ENCODE measurements around the gene SLC8A3. TPM values are rescaled to one million over a fixed set of nuclear protein-coding genes. Genes with fewer than 3 reads are reported as not detected.

The SLC8A3 gene
- total and polyA plus RNA-seq, 2 of the 13 experiments (the other 11 are each of a cell fraction or from before 2014, with no cell fraction given): 0.01 to 0.02 TPM

DNA sequence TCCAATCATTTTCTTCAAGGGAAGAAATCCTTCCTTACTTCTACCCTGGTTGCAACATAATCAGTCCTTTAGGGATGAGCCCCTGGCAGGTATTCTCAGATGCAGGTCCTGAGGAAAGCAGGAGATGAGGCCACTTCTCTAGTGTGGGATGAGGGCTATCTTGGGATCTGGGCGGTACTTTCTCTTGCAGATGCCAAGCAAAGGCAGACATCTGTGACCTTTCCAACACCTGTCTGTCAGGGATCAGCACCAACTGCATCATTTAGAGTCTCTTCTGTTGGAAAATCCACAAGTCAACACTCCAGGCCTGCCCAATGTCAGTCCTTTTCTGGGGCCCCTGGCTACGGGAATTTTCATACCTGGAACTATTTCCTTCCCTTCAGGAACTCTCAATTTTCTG lies 129.2 kb downstream of the SLC8A3 start (continued):
- TF ChIP-seq, protein P1, sequence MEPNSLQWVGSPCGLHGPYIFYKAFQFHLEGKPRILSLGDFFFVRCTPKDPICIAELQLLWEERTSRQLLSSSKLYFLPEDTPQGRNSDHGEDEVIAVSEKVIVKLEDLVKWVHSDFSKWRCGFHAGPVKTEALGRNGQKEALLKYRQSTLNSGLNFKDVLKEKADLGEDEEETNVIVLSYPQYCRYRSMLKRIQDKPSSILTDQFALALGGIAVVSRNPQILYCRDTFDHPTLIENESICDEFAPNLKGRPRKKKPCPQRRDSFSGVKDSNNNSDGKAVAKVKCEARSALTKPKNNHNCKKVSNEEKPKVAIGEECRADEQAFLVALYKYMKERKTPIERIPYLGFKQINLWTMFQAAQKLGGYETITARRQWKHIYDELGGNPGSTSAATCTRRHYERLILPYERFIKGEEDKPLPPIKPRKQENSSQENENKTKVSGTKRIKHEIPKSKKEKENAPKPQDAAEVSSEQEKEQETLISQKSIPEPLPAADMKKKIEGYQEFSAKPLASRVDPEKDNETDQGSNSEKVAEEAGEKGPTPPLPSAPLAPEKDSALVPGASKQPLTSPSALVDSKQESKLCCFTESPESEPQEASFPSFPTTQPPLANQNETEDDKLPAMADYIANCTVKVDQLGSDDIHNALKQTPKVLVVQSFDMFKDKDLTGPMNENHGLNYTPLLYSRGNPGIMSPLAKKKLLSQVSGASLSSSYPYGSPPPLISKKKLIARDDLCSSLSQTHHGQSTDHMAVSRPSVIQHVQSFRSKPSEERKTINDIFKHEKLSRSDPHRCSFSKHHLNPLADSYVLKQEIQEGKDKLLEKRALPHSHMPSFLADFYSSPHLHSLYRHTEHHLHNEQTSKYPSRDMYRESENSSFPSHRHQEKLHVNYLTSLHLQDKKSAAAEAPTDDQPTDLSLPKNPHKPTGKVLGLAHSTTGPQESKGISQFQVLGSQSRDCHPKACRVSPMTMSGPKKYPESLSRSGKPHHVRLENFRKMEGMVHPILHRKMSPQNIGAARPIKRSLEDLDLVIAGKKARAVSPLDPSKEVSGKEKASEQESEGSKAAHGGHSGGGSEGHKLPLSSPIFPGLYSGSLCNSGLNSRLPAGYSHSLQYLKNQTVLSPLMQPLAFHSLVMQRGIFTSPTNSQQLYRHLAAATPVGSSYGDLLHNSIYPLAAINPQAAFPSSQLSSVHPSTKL (CRISPR knock-in tag; IDR thresholded peaks at IDR 0.05): no peak
- TF ChIP-seq SSRP1 (CRISPR knock-in tag; IDR thresholded peaks at IDR 0.05) (no peak), ZNF547 (CRISPR knock-in tag; IDR thresholded peaks at IDR 0.05) (no peak), SPEN (CRISPR knock-in tag; IDR thresholded peaks at IDR 0.05; ENCODE audit: low read depth) (no peak), SMAD1 (CRISPR knock-in tag; IDR thresholded peaks at IDR 0.05; ENCODE audit: borderline replicate concordance, low read depth) (no peak), ZNF652 (CRISPR knock-in tag; IDR thresholded peaks at IDR 0.05; ENCODE audit: borderline replicate concordance, low read depth) (no peak), MAFF (IDR thresholded peaks at IDR 0.05; ENCODE audit: low read depth, low read length) (no peak), CAMTA2 (CRISPR knock-in tag; IDR thresholded peaks at IDR 0.05; ENCODE audit: borderline replicate concordance) (no peak), GTF3A (CRISPR knock-in tag; conservative IDR thresholded peaks at IDR 0.05) (no peak)
- TF ChIP-seq, protein P2, sequence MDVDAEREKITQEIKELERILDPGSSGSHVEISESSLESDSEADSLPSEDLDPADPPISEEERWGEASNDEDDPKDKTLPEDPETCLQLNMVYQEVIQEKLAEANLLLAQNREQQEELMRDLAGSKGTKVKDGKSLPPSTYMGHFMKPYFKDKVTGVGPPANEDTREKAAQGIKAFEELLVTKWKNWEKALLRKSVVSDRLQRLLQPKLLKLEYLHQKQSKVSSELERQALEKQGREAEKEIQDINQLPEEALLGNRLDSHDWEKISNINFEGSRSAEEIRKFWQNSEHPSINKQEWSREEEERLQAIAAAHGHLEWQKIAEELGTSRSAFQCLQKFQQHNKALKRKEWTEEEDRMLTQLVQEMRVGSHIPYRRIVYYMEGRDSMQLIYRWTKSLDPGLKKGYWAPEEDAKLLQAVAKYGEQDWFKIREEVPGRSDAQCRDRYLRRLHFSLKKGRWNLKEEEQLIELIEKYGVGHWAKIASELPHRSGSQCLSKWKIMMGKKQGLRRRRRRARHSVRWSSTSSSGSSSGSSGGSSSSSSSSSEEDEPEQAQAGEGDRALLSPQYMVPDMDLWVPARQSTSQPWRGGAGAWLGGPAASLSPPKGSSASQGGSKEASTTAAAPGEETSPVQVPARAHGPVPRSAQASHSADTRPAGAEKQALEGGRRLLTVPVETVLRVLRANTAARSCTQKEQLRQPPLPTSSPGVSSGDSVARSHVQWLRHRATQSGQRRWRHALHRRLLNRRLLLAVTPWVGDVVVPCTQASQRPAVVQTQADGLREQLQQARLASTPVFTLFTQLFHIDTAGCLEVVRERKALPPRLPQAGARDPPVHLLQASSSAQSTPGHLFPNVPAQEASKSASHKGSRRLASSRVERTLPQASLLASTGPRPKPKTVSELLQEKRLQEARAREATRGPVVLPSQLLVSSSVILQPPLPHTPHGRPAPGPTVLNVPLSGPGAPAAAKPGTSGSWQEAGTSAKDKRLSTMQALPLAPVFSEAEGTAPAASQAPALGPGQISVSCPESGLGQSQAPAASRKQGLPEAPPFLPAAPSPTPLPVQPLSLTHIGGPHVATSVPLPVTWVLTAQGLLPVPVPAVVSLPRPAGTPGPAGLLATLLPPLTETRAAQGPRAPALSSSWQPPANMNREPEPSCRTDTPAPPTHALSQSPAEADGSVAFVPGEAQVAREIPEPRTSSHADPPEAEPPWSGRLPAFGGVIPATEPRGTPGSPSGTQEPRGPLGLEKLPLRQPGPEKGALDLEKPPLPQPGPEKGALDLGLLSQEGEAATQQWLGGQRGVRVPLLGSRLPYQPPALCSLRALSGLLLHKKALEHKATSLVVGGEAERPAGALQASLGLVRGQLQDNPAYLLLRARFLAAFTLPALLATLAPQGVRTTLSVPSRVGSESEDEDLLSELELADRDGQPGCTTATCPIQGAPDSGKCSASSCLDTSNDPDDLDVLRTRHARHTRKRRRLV (CRISPR knock-in tag; IDR thresholded peaks at IDR 0.05): no peak
